ENCODE measurements around the gene ASB1. TPM values are rescaled to one million over a fixed set of nuclear protein-coding genes. Genes with fewer than 3 reads are reported as not detected.

Gene ASB1
- total and polyA plus RNA-seq, 2 of the 13 experiments (the other 11 are each of a cell fraction or from before 2014, with no cell fraction given), result 48.6 to 49.2 TPM

- TF ChIP-seq ARID3A (IDR thresholded peaks at IDR 0.05; ENCODE audit: low read depth, low read length) (peak; percentile 44; the same call in 1 of the 2 replicates), ZNF501 (CRISPR knock-in tag; IDR thresholded peaks at IDR 0.05) (peak; percentile 86), TFDP1 (CRISPR knock-in tag; IDR thresholded peaks at IDR 0.05; ENCODE audit: borderline replicate concordance) (no peak), NBN (conservative IDR thresholded peaks at IDR 0.05) (no peak), ZNF749 (CRISPR knock-in tag; IDR thresholded peaks at IDR 0.05; ENCODE audit: borderline replicate concordance) (no peak), KDM3A (CRISPR knock-in tag; IDR thresholded peaks at IDR 0.05; ENCODE audit: low read depth) (no peak), LCORL (IDR thresholded peaks at IDR 0.05) (no peak), LCORL (CRISPR knock-in tag; IDR thresholded peaks at IDR 0.05) (0 out of 2 replicates have a peak, but pooled peaks have one; percentile 7), REL (CRISPR knock-in tag; conservative IDR thresholded peaks at IDR 0.05) (0 out of 2 replicates have a peak, but pooled peaks have one; percentile 39), CBX5 (CRISPR knock-in tag; IDR thresholded peaks at IDR 0.05; ENCODE audit: borderline replicate concordance) (0 out of 2 replicates have a peak, but pooled peaks have one; percentile 10), CHD4 (IDR thresholded peaks at IDR 0.05; ENCODE audit: borderline replicate concordance, low read length) (peak; percentile 73; the same call in 1 of the 2 replicates), MLXIP (CRISPR knock-in tag; IDR thresholded peaks at IDR 0.05; ENCODE audit: borderline replicate concordance) (no peak), RBAK (CRISPR knock-in tag; IDR thresholded peaks at IDR 0.05) (no peak), ZNF274 (CRISPR knock-in tag; IDR thresholded peaks at IDR 0.05) (no peak), ZNF224 (CRISPR knock-in tag; IDR thresholded peaks at IDR 0.05) (no peak), TEF (CRISPR knock-in tag; IDR thresholded peaks at IDR 0.05) (no peak), ZNF275 (CRISPR knock-in tag; IDR thresholded peaks at IDR 0.05; ENCODE audit: borderline replicate concordance) (no peak), NFE2L1 (CRISPR knock-in tag; IDR thresholded peaks at IDR 0.05; ENCODE audit: borderline replicate concordance) (peak; percentile 30; the same call in 1 of the 2 replicates), ZNF547 (CRISPR knock-in tag; IDR thresholded peaks at IDR 0.05) (0 out of 2 replicates have a peak, but pooled peaks have one; percentile 60), ZNF431 (CRISPR knock-in tag; IDR thresholded peaks at IDR 0.05; ENCODE audit: borderline replicate concordance, low read depth) (no peak; the same call in 1 of the 2 replicates), KAT8 (CRISPR knock-in tag; IDR thresholded peaks at IDR 0.05) (no peak)
Observed at GRCh38 chr2:238404406-238405216, 22.1 kb upstream of the ASB1 start (continued).

Data from HepG2 (cell line).